ENCODE measurements around the gene LPP. TPM values are rescaled to one million over a fixed set of nuclear protein-coding genes. Genes with fewer than 3 reads are reported as not detected.

LPP gene
- total RNA-seq, 6 experiments from 2014 or later, result 41.5 to 90.5 (median 69.5) TPM

GRCh38 chr3:188349351-188349901, 195.5 kb downstream of the LPP start:
- Histone ChIP-seq H3K27ac (peak overlapping the region in 1 of 3 donors; percentile 30), H3K9me3 (no peaks in the 10 kb centered on the region), H3K27me3 (no peaks in the 10 kb centered on the region), H3K4me1 (peaks cover 0 to 28% (median 11%) of the 10 kb centered on the region in 4 donors), H3K4me3 (no peak overlapping the region), H3K36me3 (no peaks in the 10 kb centered on the region)
- DNase-seq (no peak), ATAC-seq (peak in 2 of 4 donors; percentile 18 to 20)
- intact Hi-C loops (cut with DNase I), result no loop called here
- TF ChIP-seq POLR2A (IDR thresholded peaks at IDR 0.05) (no peak), CTCF (IDR thresholded peaks at IDR 0.05) (no peak)
- 70% methylated on average over 7 of the region's 7 CpGs for WGBS (ENCODE audit: insufficient coverage, low coverage, low lambda C conversion rate, missing lambda C conversion rate)

GRCh38 chr3:188349933-188350332, 196.0 kb downstream of the LPP start:
- no peak overlapping the region for H3K4me3 ChIP-seq
- H3K27ac ChIP-seq, result peak overlapping the region in 1 of 3 donors; percentile 30
- no peak for TF ChIP-seq POLR2A (IDR thresholded peaks at IDR 0.05)
- intact Hi-C loops (cut with DNase I), result no loop called here
- H3K27me3 ChIP-seq, result no peaks in the 10 kb centered on the region
- no peaks in the 10 kb centered on the region for H3K36me3 ChIP-seq
- WGBS (ENCODE audit: insufficient coverage, low coverage, low lambda C conversion rate, missing lambda C conversion rate), result 20% methylated on average over 4 of the region's 4 CpGs
- H3K9me3 ChIP-seq, result no peaks in the 10 kb centered on the region
- ATAC-seq (peak; percentile 41 to 71 (median 52)), DNase-seq (no peak)
- H3K4me1 ChIP-seq, result peaks cover 0 to 28% (median 11%) of the 10 kb centered on the region in 4 donors

- 100% methylated on average over 2 of the region's 2 CpGs for WGBS (ENCODE audit: insufficient coverage, low coverage, low lambda C conversion rate, missing lambda C conversion rate)
- H3K4me3 ChIP-seq, result no peak overlapping the region
- no peaks in the 10 kb centered on the region for H3K36me3 ChIP-seq
- DNase-seq, result no peak
- intact Hi-C loops (cut with DNase I), result no loop called here
- H3K4me1 ChIP-seq, result peaks cover 0 to 28% (median 11%) of the 10 kb centered on the region in 4 donors
- no peak for ATAC-seq
- no peaks in the 10 kb centered on the region for H3K9me3 ChIP-seq
- H3K27me3 ChIP-seq, result no peaks in the 10 kb centered on the region
- no peak for TF ChIP-seq POLR2A (IDR thresholded peaks at IDR 0.05)
- TF ChIP-seq CTCF (IDR thresholded peaks at IDR 0.05), result no peak
- H3K27ac ChIP-seq, result no peak overlapping the region
These were observed 197.0 kb downstream of the LPP start for GRCh38 chr3:188350961-188351360.

GRCh38 chr3:188351648-188352047, 197.7 kb downstream of the LPP start:
- DNase-seq (no peak), ATAC-seq (no peak)
- Histone ChIP-seq H3K36me3 (no peaks in the 10 kb centered on the region), H3K9me3 (no peaks in the 10 kb centered on the region), H3K27me3 (no peaks in the 10 kb centered on the region), H3K4me3 (no peak overlapping the region), H3K27ac (no peak overlapping the region), H3K4me1 (peaks cover 0 to 28% (median 11%) of the 10 kb centered on the region in 4 donors)
- TF ChIP-seq POLR2A (IDR thresholded peaks at IDR 0.05), result no peak
- no peak for TF ChIP-seq CTCF (IDR thresholded peaks at IDR 0.05)
- no CpG with 5 or more reads among the region's 7 CpGs for WGBS (ENCODE audit: insufficient coverage, low coverage, low lambda C conversion rate, missing lambda C conversion rate)
- intact Hi-C loops (cut with DNase I), result no loop called here

- TF ChIP-seq CTCF (IDR thresholded peaks at IDR 0.05), result no peak
- TF ChIP-seq POLR2A (IDR thresholded peaks at IDR 0.05), result no peak
- no peak overlapping the region for H3K27ac ChIP-seq
- H3K36me3 ChIP-seq, result no peaks in the 10 kb centered on the region
- intact Hi-C loops (cut with DNase I), result no loop called here
- H3K4me1 ChIP-seq, result peaks cover 0 to 28% (median 11%) of the 10 kb centered on the region in 4 donors
- WGBS (ENCODE audit: insufficient coverage, low coverage, low lambda C conversion rate, missing lambda C conversion rate), result 94% methylated on average over 7 of the region's 18 CpGs
- H3K27me3 ChIP-seq, result no peaks in the 10 kb centered on the region
- H3K9me3 ChIP-seq, result no peaks in the 10 kb centered on the region
- ATAC-seq (no peak), DNase-seq (no peak)
- no peak overlapping the region for H3K4me3 ChIP-seq
These were observed 198.4 kb downstream of the LPP start for GRCh38 chr3:188352196-188352927.

Data from right lobe of liver (tissue), 6 donors.